ENCODE data around the gene EXOG. TPM values are rescaled to one million over a fixed set of nuclear protein-coding genes. Genes with fewer than 3 reads are reported as not detected.

Gene EXOG
- total and polyA plus RNA-seq, 2 of the 13 experiments (the other 11 are each of a cell fraction or from before 2014, with no cell fraction given): 5.5 to 9.5 TPM

DNA sequence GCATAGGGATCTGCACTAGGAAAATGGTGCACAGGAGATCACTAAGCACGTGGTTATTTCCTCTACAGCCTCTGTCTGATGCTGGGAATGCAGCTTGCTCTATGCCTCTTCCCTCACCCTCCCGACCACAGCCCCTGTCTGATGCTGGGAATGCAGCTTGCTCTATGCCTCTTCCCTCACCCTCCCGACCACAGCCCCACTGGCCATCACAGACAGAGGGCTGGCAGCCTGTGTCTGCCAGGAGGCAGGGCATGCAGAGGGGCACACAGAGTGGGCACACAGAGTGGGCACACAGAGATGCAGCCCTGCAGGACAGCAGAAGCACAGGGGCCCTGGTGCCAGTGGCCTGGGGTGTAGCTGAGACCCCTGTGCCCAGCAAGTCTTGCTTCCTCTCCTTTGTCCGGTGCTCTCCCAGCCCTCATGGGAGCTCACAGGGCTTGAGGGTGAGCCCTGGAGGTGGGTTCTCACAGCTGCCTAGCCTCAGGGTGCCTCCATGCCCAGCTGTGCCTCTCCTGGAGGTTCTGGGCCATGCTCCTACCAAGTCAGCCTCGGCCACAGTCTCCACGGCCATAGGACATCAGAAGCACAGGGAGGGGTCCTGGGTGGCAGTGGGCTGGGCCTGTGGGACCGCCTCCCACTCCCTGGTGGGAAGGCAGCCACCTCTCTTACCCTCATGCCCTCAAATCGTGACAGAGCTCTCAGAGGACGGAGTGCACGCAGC, 65.8 kb downstream of the EXOG start:
- TF ChIP-seq, protein P1, sequence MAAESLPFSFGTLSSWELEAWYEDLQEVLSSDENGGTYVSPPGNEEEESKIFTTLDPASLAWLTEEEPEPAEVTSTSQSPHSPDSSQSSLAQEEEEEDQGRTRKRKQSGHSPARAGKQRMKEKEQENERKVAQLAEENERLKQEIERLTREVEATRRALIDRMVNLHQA (CRISPR knock-in tag; IDR thresholded peaks at IDR 0.05): no peak
- TF ChIP-seq FOXP1 (IDR thresholded peaks at IDR 0.05): no peak
- TF ChIP-seq FOXP1 (CRISPR knock-in tag; IDR thresholded peaks at IDR 0.05): no peak
- Histone ChIP-seq H3K4me1 (ENCODE audit: insufficient read depth, low read length) (no peaks in the 10 kb centered on the region), H3K36me3 (replicated peaks in 1 of 2; ENCODE audit: control insufficient read depth in 1 of 2, insufficient read depth in 2 of 2, low read length in 2 of 2) (no peaks in the 10 kb centered on the region), H3K4me2 (ENCODE audit: low read depth, low read length) (no peak overlapping the region), H3K9ac (ENCODE audit: insufficient read depth, low read depth, low read length) (no peak overlapping the region), H3K27ac (ENCODE audit: extremely low read length, insufficient read depth, low read length) (no peak overlapping the region), H3K9me3 (ENCODE audit: low read length) (no peaks in the 10 kb centered on the region), H4K20me1 (ENCODE audit: insufficient read depth, low read length) (peaks cover 2% of the 10 kb centered on the region; the same call in 1 of the 2 replicates), H3K4me3 (replicated peaks in 1 of 3; ENCODE audit: insufficient read depth in 1 of 3, low read depth in 2 of 3, low read length in 3 of 3) (no peak overlapping the region), H3K79me2 (ENCODE audit: insufficient read depth, low read length) (no peaks in the 10 kb centered on the region), H3K27me3 (ENCODE audit: control insufficient read depth in 1 of 2, insufficient read depth in 2 of 2, low read length in 2 of 2) (peaks cover 1 to 22% of the 10 kb centered on the region in 2 experiments; a peak in 1 of 5 replicates), H2AFZ (ENCODE audit: low read length) (no peak overlapping the region)
- CTCF ChIA-PET (ENCODE audit: low intra/inter-chr PET ratio, low total read pairs): no interaction called here
- POLR2A ChIA-PET: no interaction called here
- ATAC-seq (no peak), DNase-seq (ENCODE audit: low spot score) (no peak), FAIRE-seq (no peak)
- 28% methylated on average over 7 of the region's 10 CpGs for WGBS (ENCODE audit: low lambda C conversion rate)
- in situ Hi-C loops (cut with HindIII; ENCODE audit: extremely low pct_ligation_motif_present, low pct_unique_long_range_greater_than_20kb): no loop called here
- no TSS peak for BruUV-seq (replicated peaks)
- intact Hi-C loops (cut with micrococcal nuclease; ENCODE audit: unreplicated experiment): no loop called here

DNA sequence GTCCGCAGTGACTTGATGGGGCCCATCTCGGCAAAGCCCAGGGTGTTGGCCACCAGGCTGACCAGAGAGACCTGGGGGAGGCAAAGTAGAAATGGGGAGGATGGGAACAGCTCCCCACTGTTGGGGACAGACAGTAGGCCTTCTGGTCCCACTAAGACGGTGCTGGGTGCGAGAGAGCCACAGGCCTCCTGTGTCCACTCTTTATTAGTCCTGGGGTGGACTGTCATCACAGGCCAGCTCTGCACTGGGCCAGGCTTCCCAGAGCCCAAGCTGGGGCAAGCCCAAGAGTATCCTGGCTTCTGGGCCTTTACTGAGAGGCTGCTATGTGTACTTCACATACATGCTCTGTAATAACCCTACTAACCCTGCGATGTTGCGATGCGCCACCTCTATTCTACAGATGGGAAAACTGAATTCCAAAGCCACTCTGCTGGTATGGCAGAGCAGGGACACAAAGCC, 66.4 kb downstream of the EXOG start:
- in situ Hi-C loops (cut with HindIII; ENCODE audit: extremely low pct_ligation_motif_present, low pct_unique_long_range_greater_than_20kb) (no loop called here), intact Hi-C loops (cut with micrococcal nuclease; ENCODE audit: unreplicated experiment) (no loop called here)
- no peak overlapping the region for H2AFZ ChIP-seq (ENCODE audit: low read length)
- no peak overlapping the region for H3K9ac ChIP-seq (ENCODE audit: insufficient read depth, low read depth, low read length)
- no TSS peak for BruUV-seq (replicated peaks)
- no peaks in the 10 kb centered on the region for H3K79me2 ChIP-seq (ENCODE audit: insufficient read depth, low read length)
- WGBS (ENCODE audit: low lambda C conversion rate): 86% methylated on average over 6 of the region's 7 CpGs
- H3K27ac ChIP-seq (ENCODE audit: extremely low read length, insufficient read depth, low read length): no peak overlapping the region
- ChIA-PET POLR2A (no interaction called here), CTCF (ENCODE audit: low intra/inter-chr PET ratio, low total read pairs) (no interaction called here)
- ATAC-seq (no peak), FAIRE-seq (no peak), DNase-seq (ENCODE audit: low spot score) (no peak)
- no peaks in the 10 kb centered on the region for H3K9me3 ChIP-seq (ENCODE audit: low read length)
- TF ChIP-seq TBX2 (CRISPR knock-in tag; IDR thresholded peaks at IDR 0.05; ENCODE audit: borderline replicate concordance): no peak
- TF ChIP-seq FOSL2 (CRISPR knock-in tag; IDR thresholded peaks at IDR 0.05): no peak
- TF ChIP-seq ZFP36 (IDR thresholded peaks at IDR 0.05; ENCODE audit: borderline replicate concordance, low read depth, low read length, partially characterized antibody): no peak
- TF ChIP-seq, protein P2, sequence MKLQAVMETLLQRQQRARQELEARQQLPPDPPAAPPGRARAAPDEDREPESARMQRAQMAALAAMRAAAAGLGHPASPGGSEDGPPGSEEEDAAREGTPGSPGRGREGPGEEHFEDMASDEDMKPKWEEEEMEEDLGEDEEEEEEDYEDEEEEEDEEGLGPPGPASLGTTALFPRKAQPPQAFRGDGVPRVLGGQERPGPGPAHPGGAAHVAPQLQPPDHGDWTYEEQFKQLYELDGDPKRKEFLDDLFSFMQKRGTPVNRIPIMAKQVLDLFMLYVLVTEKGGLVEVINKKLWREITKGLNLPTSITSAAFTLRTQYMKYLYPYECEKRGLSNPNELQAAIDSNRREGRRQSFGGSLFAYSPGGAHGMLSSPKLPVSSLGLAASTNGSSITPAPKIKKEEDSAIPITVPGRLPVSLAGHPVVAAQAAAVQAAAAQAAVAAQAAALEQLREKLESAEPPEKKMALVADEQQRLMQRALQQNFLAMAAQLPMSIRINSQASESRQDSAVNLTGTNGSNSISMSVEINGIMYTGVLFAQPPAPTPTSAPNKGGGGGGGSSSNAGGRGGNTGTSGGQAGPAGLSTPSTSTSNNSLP (IDR thresholded peaks at IDR 0.05; ENCODE audit: low read depth, low read length): no peak
- TF ChIP-seq NFRKB (IDR thresholded peaks at IDR 0.05): no peak
- TF ChIP-seq, protein P3, sequence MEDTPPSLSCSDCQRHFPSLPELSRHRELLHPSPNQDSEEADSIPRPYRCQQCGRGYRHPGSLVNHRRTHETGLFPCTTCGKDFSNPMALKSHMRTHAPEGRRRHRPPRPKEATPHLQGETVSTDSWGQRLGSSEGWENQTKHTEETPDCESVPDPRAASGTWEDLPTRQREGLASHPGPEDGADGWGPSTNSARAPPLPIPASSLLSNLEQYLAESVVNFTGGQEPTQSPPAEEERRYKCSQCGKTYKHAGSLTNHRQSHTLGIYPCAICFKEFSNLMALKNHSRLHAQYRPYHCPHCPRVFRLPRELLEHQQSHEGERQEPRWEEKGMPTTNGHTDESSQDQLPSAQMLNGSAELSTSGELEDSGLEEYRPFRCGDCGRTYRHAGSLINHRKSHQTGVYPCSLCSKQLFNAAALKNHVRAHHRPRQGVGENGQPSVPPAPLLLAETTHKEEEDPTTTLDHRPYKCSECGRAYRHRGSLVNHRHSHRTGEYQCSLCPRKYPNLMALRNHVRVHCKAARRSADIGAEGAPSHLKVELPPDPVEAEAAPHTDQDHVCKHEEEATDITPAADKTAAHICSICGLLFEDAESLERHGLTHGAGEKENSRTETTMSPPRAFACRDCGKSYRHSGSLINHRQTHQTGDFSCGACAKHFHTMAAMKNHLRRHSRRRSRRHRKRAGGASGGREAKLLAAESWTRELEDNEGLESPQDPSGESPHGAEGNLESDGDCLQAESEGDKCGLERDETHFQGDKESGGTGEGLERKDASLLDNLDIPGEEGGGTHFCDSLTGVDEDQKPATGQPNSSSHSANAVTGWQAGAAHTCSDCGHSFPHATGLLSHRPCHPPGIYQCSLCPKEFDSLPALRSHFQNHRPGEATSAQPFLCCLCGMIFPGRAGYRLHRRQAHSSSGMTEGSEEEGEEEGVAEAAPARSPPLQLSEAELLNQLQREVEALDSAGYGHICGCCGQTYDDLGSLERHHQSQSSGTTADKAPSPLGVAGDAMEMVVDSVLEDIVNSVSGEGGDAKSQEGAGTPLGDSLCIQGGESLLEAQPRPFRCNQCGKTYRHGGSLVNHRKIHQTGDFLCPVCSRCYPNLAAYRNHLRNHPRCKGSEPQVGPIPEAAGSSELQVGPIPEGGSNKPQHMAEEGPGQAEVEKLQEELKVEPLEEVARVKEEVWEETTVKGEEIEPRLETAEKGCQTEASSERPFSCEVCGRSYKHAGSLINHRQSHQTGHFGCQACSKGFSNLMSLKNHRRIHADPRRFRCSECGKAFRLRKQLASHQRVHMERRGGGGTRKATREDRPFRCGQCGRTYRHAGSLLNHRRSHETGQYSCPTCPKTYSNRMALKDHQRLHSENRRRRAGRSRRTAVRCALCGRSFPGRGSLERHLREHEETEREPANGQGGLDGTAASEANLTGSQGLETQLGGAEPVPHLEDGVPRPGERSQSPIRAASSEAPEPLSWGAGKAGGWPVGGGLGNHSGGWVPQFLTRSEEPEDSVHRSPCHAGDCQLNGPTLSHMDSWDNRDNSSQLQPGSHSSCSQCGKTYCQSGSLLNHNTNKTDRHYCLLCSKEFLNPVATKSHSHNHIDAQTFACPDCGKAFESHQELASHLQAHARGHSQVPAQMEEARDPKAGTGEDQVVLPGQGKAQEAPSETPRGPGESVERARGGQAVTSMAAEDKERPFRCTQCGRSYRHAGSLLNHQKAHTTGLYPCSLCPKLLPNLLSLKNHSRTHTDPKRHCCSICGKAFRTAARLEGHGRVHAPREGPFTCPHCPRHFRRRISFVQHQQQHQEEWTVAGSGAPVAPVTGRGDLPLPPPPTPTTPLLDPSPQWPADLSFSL (CRISPR knock-in tag; IDR thresholded peaks at IDR 0.05): no peak
- H3K4me3 ChIP-seq (replicated peaks in 1 of 3; ENCODE audit: insufficient read depth in 1 of 3, low read depth in 2 of 3, low read length in 3 of 3): no peak overlapping the region
- no peaks in the 10 kb centered on the region for H3K36me3 ChIP-seq (replicated peaks in 1 of 2; ENCODE audit: control insufficient read depth in 1 of 2, insufficient read depth in 2 of 2, low read length in 2 of 2)
- no peaks in the 10 kb centered on the region for H3K4me1 ChIP-seq (ENCODE audit: insufficient read depth, low read length)
- peaks cover 1 to 22% of the 10 kb centered on the region in 2 experiments; a peak in 2 of 5 replicates for H3K27me3 ChIP-seq (ENCODE audit: control insufficient read depth in 1 of 2, insufficient read depth in 2 of 2, low read length in 2 of 2)
- no peak overlapping the region for H3K4me2 ChIP-seq (ENCODE audit: low read depth, low read length)
- peaks cover 2% of the 10 kb centered on the region; the same call in 1 of the 2 replicates for H4K20me1 ChIP-seq (ENCODE audit: insufficient read depth, low read length)
